Stimulated activated CD4-positive, alpha-beta T cell treated with anti-CD3 and anti-CD28 coated beads, TNF-alpha, amount 100 ng/mL, for 48 hours (primary cell): ENCODE measurements around the gene NOC2L.
A peak's percentile ranks its signal among the peaks of the same experiment; 100 is the strongest.
"Not testable (repeated sequence)": the region's sequence is repeated elsewhere in the genome, so short reads cannot be mapped to it uniquely, and the experiment has no call there.

Experiments used
- DNase-seq, 3 donors: peaks; one replicate each; pipeline ENCODE4 v3.0.0-alpha.2; 2020; ENCODE audit warnings: low read depth in 3 of 3

Gene NOC2L

DNA sequence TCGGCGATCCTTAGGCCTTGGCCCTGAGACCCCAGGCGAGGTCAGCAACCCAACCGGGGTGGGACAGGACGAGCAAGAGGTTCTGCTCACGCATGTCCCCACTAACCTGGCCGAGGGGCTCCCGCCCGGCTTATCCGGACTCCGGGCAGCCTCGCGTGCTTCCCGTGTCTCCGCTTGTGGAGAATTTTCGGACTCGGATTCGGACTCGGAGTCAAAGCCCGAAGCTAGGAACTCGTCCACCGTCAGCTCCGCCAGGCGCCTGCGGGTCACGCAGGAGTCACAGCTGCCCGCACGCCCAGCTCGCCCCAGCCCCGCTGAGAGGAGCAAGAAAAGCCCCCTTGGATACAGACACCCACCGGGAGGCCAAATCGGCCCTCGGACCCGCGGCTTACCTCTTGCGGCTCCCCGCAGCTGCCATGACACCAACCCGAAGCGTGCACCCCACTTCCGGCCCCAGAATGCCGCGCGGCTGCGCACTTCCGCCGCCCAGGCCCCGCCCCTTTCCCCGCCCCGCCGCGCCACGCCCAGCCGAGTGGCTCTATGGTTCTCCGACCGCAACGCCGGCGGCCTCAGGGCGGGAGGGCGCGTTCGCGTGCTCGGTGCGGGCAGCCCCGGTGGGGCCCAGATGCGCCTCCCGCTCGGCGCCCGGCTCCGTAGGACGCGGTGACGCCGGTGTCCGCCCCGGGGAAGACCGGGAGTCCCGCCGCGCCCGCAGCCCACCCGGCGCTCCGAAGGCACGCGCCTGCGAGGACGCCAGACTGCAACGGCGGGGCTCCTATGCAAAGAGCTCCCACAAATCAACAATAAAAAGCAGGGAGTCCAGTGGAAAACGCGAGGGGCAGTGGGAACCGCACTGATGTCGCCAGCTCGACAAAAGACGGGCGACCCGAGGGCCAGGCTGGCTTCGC lies at the start of gene NOC2L:
NOC2L (minus strand) TSS at position 434 of the 908 bp plus-strand sequence; CDS start at position 418, 16 bp downstream.
- DNase-seq, result peak; percentile 93 to 98 (median 98)

DNA sequence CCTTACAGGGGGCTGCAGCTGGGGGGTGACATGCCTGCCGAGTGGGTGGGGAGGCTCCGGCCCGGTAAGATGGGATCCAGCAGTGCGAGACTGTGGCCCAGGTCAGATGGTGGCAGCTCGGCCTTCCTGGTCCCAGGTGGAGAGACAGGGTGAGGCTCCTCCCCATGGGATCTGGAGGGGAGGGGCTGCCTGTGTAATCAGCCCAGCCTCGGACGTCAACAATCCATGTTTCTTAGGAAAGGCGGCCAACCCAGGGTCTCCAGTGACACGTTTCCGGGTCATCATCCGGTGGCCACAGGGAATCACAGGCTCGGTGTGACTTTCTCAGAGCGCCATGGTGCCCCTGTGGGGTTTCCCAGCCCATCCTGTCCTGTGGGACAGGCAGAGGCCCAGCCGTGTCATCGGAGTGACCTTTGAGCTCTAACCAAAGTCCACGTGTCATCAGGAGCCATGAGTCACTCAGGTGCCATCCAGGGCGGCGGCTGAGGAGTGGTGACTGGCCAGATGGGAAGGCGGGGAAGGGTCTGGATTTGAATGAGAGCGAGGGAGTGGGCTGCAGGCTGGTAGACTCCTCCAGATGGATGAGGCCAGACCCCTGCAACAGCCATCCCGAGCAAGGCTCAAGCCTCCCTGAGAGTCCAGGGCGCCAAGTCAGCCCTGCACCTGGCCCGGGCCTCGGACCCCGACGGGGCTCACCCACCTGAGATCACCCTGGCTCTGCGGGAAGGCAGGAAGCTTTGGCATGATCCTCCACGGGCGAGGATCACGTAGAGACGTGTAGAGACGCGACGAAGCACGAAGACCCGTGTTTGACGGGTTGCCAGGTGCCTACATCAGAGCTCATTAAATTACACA lies 47.5 kb upstream of the NOC2L start:
- DNase-seq, result no peak

- DNase-seq, result no peak
Measured at GRCh38 chr1:1005774-1006304, 46.8 kb upstream of the NOC2L start.

GRCh38 chr1:1004780-1005697 lies 46.0 kb upstream of the NOC2L start:
- no peak for DNase-seq

DNA sequence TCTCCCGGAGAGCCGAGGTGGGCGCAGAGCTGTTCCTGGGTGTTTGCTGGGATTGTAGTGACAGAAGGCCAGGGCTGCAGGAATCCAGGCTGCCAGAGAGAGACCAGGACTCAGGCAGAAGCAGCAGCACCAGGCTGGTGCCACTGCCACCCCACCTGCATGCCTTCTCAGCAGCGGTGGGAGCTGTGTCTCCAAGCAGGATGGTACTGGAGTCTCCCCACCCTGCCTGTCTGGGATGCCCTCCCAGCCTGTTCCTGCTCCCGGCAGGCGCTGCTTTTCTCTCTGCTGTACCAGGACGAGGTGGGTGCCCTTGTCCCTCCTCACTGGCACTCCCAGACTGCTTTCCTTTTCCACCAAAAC lies 45.3 kb upstream of the NOC2L start:
- no peak for DNase-seq

DNA sequence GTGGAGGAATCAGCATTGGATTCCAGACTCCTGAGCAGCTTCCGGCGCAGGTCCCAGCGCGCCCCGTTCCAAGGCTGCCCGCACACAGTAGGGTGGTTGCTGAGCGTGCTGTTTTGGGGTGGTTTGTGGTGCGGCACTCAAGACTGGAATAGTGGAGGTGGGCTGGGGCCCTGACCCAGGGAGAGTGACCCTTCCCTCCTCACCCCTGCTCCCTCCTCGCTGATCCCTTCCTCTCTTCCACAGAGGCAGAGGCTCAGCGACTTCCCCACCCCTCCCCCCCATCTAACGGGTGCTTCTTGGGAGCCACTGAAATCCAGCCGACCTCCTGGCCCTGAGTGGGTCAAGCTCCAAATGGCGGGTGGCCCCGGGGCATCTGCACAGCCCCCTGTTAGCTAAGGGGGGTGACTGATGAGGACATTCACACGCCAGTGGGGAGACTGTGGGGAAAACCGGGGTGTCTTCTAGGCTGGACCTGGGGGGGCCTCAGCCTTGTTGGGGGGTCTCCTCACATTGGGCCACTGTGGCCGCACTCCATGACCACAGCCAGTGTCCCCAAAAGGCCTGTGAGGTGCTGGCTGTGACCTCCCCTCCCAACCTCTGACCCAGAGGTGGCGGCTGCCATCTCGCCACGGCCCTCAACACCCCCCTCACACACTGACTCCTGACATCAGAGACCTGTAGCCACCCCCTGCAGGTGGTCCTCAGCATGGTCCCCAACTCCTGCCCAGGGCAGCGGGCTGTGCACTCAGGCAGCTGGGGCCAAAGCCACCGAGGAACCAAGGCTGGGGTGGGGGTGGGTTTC lies 44.8 kb upstream of the NOC2L start:
- DNase-seq, result no peak

DNA sequence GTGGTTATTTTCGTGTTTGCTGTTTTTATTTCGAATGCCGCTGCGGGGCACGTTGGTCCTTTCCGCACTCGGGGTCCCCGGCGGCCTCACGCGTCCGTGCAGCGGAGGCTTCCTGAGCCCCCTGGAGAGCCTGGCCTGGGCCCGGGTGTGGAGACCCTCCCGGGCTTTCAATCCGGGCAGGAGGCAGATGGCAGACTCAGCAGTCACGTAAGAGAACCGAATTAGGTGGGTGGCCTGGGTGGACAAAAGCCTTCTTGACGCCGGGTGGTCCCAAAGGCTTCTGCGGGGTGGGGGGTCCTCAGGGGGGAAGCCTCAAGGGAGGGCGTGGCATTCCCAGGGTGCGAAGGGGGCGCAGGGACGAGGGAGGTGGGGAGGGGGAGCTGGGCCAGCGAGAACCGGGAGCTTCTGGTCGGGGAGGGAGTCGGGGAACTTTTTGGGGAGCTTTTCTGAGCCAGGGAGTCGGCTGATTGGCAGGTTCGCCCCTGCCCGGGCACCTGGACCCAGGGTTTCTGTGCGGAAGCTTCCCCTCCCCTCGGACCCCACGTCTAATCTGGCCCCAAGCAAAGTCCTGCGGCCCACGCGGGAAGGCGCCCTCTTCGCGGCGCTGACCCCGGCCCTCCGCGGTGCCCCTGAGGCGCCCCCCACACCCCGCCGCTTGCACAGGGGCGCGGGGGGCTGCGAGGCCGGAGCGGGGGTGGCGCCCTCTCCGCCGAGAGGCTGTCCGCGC lies 42.2 kb upstream of the NOC2L start:
- DNase-seq, result no peak

- DNase-seq, result peak; percentile 42 to 63 (median 49)
Measured at GRCh38 chr1:1000357-1001056, 41.5 kb upstream of the NOC2L start.

GRCh38 chr1:999725-1000356 lies 40.8 kb upstream of the NOC2L start, which contains the start of gene HES4:
TSS of gene HES4 (minus strand) at chr1:1000097. CDS start at chr1:999973, 124 bp downstream.
- peak in 1 of 3 donors; percentile 65 for DNase-seq

GRCh38 chr1:998995-999724 lies 40.1 kb upstream of the NOC2L start:
- no peak for DNase-seq

DNA sequence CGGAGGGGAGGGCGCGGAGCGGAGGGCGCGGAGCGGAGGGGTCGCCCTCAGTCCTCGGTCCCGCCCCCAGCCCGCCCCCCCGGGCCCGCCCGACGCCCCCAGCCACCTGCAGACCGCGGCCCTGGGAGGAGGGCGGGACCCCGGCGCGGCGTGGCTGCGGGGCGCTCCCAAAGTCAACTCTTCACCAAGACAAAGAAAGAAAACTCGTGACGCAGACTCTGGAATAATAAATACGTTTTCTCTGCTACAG lies 39.6 kb upstream of the NOC2L start:
- DNase-seq, result no peak

DNA sequence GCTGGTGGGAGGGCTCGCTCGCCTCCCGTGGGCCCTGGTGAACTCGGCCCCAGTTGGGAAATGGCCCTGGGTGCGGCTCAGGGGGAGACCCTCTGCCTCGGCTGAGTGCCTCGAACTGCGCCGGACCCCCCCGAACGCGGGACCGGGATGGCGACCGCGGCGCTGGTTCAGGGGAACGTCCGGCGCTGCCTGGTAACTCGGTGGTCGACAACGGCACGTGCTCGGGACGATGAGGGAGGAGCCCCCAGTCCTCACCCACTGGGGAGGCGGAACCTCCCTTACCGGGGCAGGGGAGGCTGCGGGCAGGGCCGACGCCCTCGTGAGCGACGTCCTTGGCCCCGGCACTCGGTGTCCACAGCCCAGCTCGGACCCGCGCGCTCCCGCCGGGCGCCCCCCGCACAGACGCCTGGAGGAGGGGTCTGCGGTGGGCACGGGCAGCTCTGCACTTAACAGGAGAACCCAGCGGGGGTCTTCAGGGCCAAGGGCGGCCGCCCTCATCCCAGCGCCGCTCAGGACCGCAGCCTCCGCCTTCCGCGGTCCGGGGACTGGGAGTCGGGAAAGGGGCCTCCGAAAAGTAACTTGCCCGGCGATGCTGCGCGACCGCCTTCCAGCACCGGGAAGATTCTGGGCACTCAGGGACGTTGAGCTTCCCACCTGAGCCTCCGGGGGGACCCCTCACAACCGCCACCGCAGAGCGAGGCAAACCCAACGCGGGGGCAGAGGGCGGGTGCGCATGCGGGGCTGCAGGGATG lies 39.1 kb upstream of the NOC2L start:
- DNase-seq, result no peak

DNA sequence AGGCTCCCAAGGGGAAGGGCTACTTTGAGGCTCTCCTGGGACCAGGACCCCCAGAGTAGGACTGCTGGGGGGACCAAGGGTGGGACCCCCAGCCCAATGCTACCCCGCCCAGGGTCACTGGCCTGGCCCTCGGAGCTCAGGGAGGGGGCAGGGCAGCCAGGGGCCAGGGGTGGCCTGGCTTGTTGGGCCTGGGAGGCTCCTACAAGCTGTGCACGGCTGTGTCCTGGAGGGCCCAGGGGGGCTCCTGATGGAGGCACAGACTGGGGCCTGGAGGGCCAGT lies 38.6 kb upstream of the NOC2L start:
- no peak for DNase-seq

DNA sequence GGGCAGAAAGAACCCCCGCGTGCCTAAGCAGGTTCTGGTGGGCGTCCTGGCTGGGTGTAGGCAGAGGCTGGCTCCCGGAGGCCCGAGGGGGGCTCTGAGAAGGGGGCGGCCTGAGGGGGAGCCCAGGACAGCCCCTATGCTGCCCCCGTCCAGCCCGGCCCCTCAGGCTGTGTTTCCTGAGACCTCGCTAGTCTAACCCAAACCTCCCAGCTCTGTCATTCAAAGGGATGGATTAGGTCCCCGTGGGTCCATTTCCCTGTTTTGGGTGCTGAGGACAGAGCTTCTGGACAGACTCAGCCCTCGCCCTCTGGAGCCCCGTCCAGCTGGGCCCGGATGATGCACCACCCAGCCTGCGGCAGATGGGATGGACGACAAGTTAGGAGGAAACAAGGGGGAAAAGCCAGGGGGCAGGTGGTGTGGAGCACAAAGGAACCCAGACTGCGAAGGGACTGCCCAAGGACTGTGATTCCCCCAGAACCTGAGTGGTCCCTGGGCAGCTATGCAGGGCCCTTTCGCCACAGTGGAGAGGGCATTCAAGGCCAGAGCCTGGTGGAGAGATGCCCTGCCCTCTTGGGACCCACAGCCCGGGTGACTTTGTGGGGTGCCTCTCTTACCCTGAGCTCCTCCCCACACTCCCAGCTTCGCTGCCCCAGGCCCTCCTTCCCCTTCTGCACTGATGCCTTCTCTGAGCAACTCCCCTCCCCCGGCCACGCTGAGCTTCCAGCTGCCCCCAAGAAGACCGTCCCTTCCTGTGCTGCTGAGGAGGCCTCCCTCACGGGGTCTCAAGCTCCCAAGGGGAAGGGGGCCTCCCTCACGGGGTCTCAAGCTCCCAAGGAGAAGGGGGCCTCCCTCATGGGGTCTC lies 38.0 kb upstream of the NOC2L start:
- DNase-seq, result no peak

GRCh38 chr1:995665-996633 lies 36.9 kb upstream of the NOC2L start:
- no peak for DNase-seq

DNA sequence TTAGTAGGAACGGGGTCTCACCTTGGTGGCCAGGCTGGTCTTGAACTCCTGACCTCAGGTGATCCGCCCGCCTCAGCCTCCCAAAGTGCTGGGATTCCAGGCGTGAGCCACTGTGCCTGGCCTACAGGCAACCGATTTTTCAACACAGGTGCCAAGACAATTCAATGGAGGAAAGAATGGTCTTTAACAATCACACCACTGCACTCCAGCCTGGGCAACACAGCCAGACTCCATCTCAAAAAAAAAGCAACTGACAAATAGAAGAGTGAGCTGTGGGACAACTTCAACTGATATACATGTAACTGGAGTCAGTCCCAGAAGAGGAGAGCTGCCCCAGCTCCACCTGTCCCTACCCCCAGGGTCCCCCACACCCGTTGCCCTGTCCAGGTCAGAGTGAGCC lies 35.5 kb upstream of the NOC2L start:
- not testable (repeated sequence) for DNase-seq
